Stimulated activated naive CD8-positive, alpha-beta T cell treated with anti-CD3 and anti-CD28 coated beads, Interleukin-15, Interleukin-2, amounts not matched to agents 100 ng/mL and 50 ng/mL, for 24 hours (primary cell): Measurements from ENCODE around the gene EIF4B.

ENCODE experiments used
- H3K27ac Mint-ChIP-seq: one replicate; pipeline ENCODE4 v1.8.0; 2021; ENCODE audit warnings: mild to moderate bottlenecking, mixed read lengths
- H3K27me3 Mint-ChIP-seq: one replicate; pipeline ENCODE4 v1.8.0; 2021; ENCODE audit warnings: mixed read lengths
- H3K36me3 Mint-ChIP-seq: one replicate; pipeline ENCODE4 v1.8.0; 2021; ENCODE audit warnings: low read depth, mixed read lengths
- H3K4me1 Mint-ChIP-seq: one replicate; pipeline ENCODE4 v1.8.0; 2021; ENCODE audit warnings: low read depth, mixed read lengths
- H3K4me3 Mint-ChIP-seq: one replicate; pipeline ENCODE4 v1.8.0; 2021; ENCODE audit warnings: mild to moderate bottlenecking, mixed read lengths
- H3K9me3 Mint-ChIP-seq: one replicate; pipeline ENCODE4 v1.8.0; 2021; ENCODE audit warnings: mixed read lengths

Gene EIF4B

DNA sequence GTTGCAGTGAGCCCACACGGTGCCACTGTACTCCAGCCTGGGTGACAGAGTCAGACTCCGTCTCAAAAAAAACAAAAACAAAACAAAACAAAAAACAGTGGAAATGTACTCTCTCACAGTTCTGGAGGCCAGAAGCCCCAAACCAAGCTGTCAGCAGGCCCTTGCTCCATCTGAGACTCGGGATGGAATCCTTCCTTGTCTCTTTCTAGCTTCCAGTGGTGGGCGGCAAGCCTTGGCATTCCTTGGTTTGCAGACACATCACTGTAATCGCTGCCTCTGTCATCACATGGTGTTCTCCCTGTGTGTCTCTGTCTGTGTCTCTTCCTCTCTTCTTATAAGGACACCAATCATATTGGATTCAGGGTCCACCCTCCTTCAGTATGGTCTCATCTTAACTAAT, 50.0 kb downstream of the EIF4B start:
- Mint-ChIP-seq H3K27ac (no peak overlapping the region), H3K4me3 (no peak overlapping the region), H3K4me1 (peaks cover 8% of the 10 kb centered on the region), H3K36me3 (no peaks in the 10 kb centered on the region), H3K27me3 (no peaks in the 10 kb centered on the region), H3K9me3 (no peaks in the 10 kb centered on the region)

DNA sequence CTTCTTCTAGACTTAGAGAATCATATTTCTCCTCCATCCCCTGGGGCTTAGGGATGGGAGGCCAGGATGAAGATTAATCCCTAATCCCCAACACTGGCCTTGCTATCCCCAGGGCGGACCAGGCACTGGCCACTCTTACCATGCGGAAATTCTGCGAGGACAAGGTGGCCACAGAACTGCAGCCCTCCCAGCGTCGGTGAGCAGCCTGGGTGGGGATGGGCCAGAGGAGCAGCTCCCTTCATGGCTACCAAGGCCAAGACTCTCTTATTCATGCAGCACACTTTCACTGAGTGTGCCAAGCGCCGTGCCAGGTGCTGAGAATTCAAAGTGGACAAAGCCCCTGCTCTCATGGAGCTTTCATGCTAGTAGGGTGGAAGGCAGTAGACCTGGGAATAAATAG, 50.6 kb downstream of the EIF4B start:
- no peak overlapping the region for H3K4me3 Mint-ChIP-seq
- H3K27me3 Mint-ChIP-seq = no peaks in the 10 kb centered on the region
- H3K27ac Mint-ChIP-seq = no peak overlapping the region
- peaks cover 8% of the 10 kb centered on the region for H3K4me1 Mint-ChIP-seq
- no peaks in the 10 kb centered on the region for H3K9me3 Mint-ChIP-seq
- no peaks in the 10 kb centered on the region for H3K36me3 Mint-ChIP-seq

- Mint-ChIP-seq H3K4me3 (no peak overlapping the region), H3K27me3 (no peaks in the 10 kb centered on the region), H3K9me3 (no peaks in the 10 kb centered on the region), H3K36me3 (no peaks in the 10 kb centered on the region), H3K4me1 (peaks cover 8% of the 10 kb centered on the region), H3K27ac (no peak overlapping the region)
Measured at GRCh38 chr12:53057816-53058500, 51.7 kb downstream of the EIF4B start.

DNA sequence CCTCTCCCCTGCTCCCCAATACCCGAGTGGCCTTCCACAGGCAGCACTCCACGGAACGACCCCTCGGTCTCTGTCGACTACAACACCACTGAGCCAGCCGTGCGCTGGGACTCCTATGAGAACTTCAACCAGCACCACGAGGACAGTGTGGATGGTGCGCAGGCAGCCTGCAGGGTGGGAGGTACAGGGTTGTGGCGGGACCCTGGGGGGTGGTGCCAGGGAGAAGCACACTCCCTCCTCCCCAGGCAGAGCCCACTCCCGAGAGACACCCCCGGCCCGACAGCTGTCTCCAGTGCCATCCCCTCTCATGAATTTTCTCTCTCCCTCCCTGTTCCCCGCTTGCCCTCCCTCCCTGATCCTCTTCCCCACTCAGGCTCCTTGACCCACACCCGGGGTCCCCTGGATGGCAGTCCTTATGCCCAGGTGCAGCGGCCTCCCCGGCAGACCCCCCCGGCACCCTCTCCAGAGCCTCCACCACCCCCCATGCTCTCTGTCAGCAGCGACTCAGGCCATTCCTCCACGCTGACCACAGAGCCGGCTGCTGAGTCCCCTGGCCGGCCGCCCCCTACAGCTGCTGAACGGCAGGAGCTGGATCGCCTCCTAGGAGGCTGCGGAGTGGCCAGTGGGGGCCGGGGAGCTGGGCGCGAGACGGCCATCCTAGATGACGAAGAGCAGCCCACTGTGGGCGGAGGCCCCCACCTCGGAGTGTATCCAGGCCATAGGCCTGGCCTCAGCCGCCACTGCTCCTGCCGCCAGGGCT, 52.6 kb downstream of the EIF4B start:
- H3K4me1 Mint-ChIP-seq = peaks cover 5% of the 10 kb centered on the region
- peaks cover 2% of the 10 kb centered on the region for H3K36me3 Mint-ChIP-seq
- no peaks in the 10 kb centered on the region for H3K9me3 Mint-ChIP-seq
- H3K27me3 Mint-ChIP-seq = no peaks in the 10 kb centered on the region
- no peak overlapping the region for H3K27ac Mint-ChIP-seq
- no peak overlapping the region for H3K4me3 Mint-ChIP-seq

- Mint-ChIP-seq H3K4me3 (no peak overlapping the region), H3K27ac (no peak overlapping the region), H3K27me3 (no peaks in the 10 kb centered on the region), H3K4me1 (no peaks in the 10 kb centered on the region), H3K36me3 (peaks cover 3% of the 10 kb centered on the region), H3K9me3 (no peaks in the 10 kb centered on the region)
Measured at GRCh38 chr12:53059434-53060063, 53.3 kb downstream of the EIF4B start.

DNA sequence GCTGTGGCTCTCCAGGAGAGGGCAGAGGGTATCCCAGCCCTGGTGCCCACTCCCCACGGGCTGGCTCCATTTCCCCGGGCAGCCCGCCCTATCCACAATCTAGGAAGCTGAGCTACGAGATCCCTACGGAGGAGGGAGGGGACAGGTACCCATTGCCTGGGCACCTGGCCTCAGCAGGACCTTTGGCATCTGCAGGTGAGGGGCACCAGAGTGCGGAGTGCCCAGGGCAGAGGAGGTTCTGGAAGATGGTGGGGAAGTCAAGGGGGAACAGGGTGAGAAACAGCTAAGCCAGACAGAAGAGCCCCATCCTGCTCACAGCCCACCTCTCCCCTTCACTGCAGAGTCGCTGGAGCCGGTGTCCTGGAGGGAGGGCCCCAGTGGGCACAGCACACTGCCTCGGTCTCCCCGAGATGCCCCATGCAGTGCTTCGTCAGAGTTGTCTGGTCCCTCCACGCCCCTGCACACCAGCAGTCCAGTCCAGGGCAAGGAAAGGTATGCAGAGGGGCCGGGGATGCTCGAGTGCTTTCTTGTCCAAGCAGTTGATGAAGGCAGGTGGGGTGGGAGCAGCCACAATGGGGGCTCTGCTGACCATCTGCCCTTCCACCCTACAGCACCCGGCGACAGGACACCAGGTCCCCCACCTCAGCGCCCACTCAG, 53.9 kb downstream of the EIF4B start:
- H3K9me3 Mint-ChIP-seq = no peaks in the 10 kb centered on the region
- H3K36me3 Mint-ChIP-seq = peaks cover 7% of the 10 kb centered on the region
- H3K4me1 Mint-ChIP-seq = no peaks in the 10 kb centered on the region
- H3K27ac Mint-ChIP-seq = no peak overlapping the region
- no peak overlapping the region for H3K4me3 Mint-ChIP-seq
- H3K27me3 Mint-ChIP-seq = no peaks in the 10 kb centered on the region

- Mint-ChIP-seq H3K4me3 (no peak overlapping the region), H3K36me3 (peaks cover 9% of the 10 kb centered on the region), H3K4me1 (peaks cover 1% of the 10 kb centered on the region), H3K27ac (no peak overlapping the region), H3K27me3 (no peaks in the 10 kb centered on the region), H3K9me3 (no peaks in the 10 kb centered on the region)
Measured at GRCh38 chr12:53060721-53061276, 54.5 kb downstream of the EIF4B start.

- H3K9me3 Mint-ChIP-seq = no peaks in the 10 kb centered on the region
- no peak overlapping the region for H3K4me3 Mint-ChIP-seq
- peaks cover 5% of the 10 kb centered on the region for H3K4me1 Mint-ChIP-seq
- no peak overlapping the region for H3K27ac Mint-ChIP-seq
- peaks cover 13% of the 10 kb centered on the region for H3K36me3 Mint-ChIP-seq
- no peaks in the 10 kb centered on the region for H3K27me3 Mint-ChIP-seq
Measured at GRCh38 chr12:53061404-53062010, 55.3 kb downstream of the EIF4B start.

DNA sequence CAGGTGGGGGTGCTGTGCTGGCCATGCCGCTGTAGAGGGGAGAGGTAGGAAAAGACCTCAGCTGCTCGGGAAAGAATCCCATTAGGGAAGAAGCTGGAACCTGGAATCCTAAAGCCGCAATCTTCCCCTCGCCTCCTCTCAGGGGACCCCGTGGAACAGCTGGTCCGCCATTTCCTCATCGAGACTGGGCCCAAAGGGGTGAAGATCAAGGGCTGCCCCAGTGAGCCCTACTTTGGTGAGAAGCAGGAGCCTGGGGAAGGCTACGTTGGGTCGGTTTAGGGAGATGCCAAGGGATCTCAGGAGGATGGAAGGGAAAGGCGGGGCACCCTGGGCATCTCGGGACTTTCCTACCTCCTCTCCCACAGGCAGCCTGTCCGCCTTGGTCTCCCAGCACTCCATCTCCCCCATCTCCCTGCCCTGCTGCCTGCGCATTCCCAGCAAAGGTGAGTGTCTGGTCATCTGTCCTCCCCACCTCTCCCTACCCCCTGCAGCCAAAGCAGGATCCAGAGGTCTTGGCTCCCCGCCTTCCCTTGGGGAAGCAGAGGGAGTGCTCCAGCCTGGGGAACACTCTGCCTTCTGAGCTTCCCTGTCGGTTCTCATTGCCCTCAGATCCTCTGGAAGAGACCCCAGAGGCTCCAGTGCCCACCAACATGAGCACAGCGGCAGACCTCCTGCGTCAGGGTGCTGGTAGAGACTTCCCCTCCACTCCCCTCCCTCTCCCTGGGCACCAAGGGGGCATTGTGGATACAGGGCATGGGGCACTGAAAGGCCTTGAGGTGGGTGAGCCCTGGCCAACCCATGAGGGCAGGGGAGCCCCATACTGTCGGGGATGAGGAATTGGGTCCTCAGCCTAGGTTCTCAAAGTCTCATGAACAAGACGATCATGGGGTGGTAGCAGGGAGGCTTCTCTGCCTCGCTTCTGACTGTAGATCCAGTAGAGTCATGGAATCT, 56.0 kb downstream of the EIF4B start:
- Mint-ChIP-seq H3K27ac (no peak overlapping the region), H3K36me3 (peaks cover 15% of the 10 kb centered on the region), H3K27me3 (no peaks in the 10 kb centered on the region), H3K9me3 (no peaks in the 10 kb centered on the region), H3K4me1 (peaks cover 5% of the 10 kb centered on the region), H3K4me3 (no peak overlapping the region)

DNA sequence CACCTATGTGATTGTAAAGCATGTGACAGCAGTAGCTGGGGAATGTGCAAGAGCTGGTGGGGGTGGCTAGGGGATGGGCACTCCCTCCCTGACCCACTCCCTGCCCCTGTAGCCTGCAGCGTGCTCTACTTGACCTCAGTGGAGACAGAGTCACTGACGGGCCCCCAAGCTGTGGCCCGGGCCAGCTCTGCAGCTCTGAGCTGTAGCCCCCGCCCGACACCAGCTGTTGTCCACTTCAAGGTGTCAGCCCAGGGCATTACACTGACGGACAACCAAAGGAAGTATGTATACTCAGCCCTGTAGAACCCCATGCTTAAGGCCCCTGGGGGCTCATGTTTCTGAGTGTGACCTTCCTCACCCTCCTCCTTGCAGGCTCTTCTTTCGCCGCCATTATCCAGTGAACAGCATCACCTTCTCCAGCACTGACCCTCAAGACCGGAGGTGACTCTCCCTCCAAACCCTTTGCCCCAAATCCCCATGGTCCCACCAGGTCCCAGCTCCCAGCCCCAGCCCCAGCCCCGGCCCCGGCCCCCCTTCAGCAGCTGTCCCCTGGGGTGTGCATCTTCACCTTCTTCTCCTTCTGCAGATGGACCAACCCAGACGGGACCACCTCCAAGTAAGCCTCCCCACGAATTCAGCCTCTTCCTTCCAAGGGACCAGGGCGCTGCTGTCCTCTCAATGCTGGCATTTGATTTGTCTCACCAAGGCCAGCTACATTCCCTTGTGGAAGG, 56.9 kb downstream of the EIF4B start:
- Mint-ChIP-seq H3K9me3 (no peaks in the 10 kb centered on the region), H3K27me3 (no peaks in the 10 kb centered on the region), H3K4me1 (peaks cover 5% of the 10 kb centered on the region), H3K36me3 (peaks cover 15% of the 10 kb centered on the region), H3K27ac (no peak overlapping the region), H3K4me3 (no peak overlapping the region)

- Mint-ChIP-seq H3K36me3 (peaks cover 15% of the 10 kb centered on the region), H3K9me3 (no peaks in the 10 kb centered on the region), H3K4me3 (no peak overlapping the region), H3K27me3 (no peaks in the 10 kb centered on the region), H3K27ac (no peak overlapping the region), H3K4me1 (peaks cover 5% of the 10 kb centered on the region)
Measured at GRCh38 chr12:53063708-53064612, 57.7 kb downstream of the EIF4B start.

DNA sequence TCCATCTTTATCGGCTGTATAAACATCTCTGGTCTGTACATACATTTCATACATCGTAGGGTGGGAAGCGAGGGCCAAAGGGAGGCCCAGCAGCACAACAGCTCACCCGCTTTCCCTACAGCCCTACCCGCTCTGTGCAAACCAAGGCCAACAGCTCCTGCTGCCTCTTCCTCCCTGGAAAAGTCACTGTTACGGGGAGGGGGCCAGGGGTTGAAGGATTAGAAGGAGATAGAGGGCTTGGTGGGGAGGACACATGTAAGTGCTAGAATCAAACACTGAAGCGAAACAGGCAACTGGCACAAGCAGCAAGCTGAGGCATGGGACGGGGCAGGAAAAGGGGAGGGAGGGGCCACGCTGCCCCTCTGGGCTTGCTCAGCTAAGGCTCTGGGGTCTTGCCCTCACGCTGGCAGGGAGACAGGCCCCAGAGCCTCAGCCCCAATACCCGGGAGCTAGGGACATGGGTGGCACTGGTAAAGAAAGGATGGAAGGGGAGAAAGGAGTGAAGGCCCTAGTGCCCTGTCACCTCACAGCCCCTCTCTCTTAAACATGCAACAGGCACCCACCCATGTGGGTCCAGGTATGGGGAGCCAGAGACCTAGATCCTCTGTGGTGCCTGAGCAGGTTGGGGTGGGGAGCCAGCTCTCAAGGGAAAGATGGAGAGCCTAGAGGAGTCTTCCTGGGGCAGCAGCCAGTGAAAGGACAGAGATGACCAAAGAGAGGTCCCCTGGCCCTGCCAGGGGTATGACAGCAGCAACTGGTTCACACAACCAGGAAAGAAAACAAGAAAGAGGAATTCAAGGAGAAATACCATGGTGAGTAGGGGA, 58.6 kb downstream of the EIF4B start:
- Mint-ChIP-seq H3K4me3 (no peak overlapping the region), H3K4me1 (peaks cover 5% of the 10 kb centered on the region), H3K9me3 (no peaks in the 10 kb centered on the region), H3K36me3 (peaks cover 15% of the 10 kb centered on the region), H3K27me3 (no peaks in the 10 kb centered on the region), H3K27ac (no peak overlapping the region)
